ACC112 (cell line): Measurements from ENCODE around the gene NDUFS8.
"Not testable (repeated sequence)": the region's sequence is repeated elsewhere in the genome, so short reads cannot be mapped to it uniquely, and the experiment has no call there.

Experiments
- H2AFZ ChIP-seq: fragments of 200-600 bp; sonication (generic); one replicate; pipeline ENCODE4 v1.6.0; 2017; ENCODE audit warnings: antibody characterized with exemption, low read length; ENCODE audit not compliant: unreplicated experiment
- H3K27ac ChIP-seq: fragments of 200-600 bp; sonication (generic); 2 replicates; pipeline ENCODE4 v1.5.1; 2014; ENCODE audit warnings: low read depth, mild to moderate bottlenecking, antibody characterized with exemption, low read length, moderate library complexity
- H3K27me3 ChIP-seq: fragments of 200-600 bp; sonication (generic); 2 replicates; pipeline ENCODE4 v1.6.1; 2014; ENCODE audit warnings: mild to moderate bottlenecking, antibody characterized with exemption, low read length, moderate library complexity, mixed read lengths; ENCODE audit not compliant: insufficient read depth
- H3K36me3 ChIP-seq: fragments of 200-600 bp; sonication (generic); 2 replicates; pipeline ENCODE4 v1.6.1; 2016; ENCODE audit warnings: mild to moderate bottlenecking, antibody characterized with exemption, low read length, moderate library complexity, mixed read lengths; ENCODE audit not compliant: insufficient read depth
- H3K4me1 ChIP-seq: fragments of 200-600 bp; sonication (generic); one replicate; pipeline ENCODE4 v1.6.1; 2016; ENCODE audit warnings: low read length, mixed read lengths; ENCODE audit not compliant: insufficient read depth, unreplicated experiment, control insufficient read depth
- H3K4me3 ChIP-seq: fragments of 200-600 bp; sonication (generic); 2 replicates; pipeline ENCODE4 v1.5.1; 2014; ENCODE audit warnings: mild to moderate bottlenecking, low read depth, low read length
- H3K79me2 ChIP-seq: fragments of 200-600 bp; sonication (generic); one replicate; pipeline ENCODE4 v1.6.0; 2016; ENCODE audit warnings: low read length; ENCODE audit not compliant: control insufficient read depth, unreplicated experiment, insufficient read depth

The NDUFS8 gene

DNA sequence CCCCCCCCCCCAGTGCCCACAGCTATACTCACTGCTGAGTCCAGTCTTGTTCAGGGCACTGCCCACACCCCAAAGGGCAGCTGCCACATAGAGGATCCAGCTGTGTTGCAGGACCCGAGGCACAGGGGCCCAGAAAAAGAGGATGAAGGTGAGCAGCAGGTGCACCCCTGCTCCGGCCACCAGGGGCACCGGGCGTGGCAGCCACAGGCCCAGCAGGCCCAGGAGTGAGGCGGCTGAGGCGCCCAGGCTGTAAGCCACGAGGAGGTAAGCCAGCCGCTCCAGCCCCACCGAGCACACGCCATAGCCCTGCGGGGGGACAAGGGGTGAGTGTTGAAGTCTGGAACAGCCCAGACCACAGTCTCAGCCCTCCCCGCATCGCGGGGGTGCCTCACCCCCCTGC lies 34.9 kb upstream of the NDUFS8 start:
- not testable (repeated sequence) for H3K27me3 ChIP-seq, H3K36me3 ChIP-seq, H3K4me3 ChIP-seq, H3K79me2 ChIP-seq, H2AFZ ChIP-seq, H3K4me1 ChIP-seq, H3K27ac ChIP-seq

DNA sequence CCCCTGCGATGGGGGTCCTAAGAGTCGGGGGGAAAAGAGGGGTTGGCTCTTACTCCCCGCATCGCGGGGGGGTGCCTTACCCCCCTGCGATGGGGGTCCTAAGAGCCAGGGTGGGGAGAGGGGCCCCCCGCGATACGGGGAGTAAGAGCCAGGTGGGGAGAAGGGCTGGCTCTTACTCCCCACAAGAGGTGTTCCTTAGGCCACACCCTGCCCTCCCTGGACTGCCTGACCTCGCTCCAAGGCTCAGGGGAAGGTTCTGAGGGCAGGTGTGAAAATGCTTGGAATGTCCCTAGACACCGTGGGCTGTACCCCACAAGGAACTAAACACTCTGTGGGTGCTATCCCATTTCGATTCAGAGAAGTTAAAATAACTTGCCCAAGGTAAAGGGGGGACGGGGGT lies 34.4 kb upstream of the NDUFS8 start:
- H2AFZ ChIP-seq = no peak overlapping the region

DNA sequence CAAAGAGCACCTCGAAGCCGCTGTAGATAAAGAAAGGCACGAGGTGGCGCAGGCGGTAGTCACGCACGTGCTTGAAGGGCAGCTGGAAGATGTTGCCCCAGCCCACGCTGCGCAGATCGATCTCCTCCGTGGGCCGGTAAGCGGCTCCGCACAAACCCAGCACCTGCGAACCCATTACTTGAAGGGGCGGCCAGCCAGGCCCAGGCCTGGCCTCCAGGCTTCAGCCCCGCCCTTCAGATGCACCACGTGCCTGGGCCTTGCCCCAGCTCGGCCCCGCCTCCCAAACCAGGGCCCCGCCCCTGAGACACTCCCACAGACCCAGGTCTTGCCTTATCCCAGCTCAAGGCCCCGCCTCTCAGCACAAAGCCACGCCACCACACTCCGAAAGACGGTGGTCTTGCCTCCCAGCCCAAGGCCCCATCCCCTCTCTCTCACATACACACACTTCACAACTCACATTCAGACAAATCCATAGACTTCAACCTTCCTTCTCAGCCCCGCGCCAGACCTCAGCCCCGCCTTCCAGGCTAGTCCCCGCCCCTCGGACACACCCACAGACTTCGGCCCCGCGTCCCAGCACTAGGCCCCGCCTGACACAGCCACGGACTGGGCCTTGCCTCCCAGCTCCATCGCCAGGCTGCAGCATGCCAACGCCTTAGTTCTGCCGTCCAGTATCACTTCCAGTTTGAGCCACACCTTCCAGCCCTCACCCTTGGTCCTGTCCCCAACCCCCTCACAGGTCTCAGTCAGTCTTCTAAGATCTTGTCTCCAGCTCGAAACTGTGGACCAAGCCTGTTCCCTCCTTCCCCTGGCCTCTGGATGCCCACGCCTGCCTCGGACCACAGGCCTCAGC lies 33.6 kb upstream of the NDUFS8 start:
- H3K79me2 ChIP-seq = no peaks in the 10 kb centered on the region
- H3K4me3 ChIP-seq = no peak overlapping the region
- H3K4me1 ChIP-seq = no peaks in the 10 kb centered on the region
- no peaks in the 10 kb centered on the region for H3K27me3 ChIP-seq
- no peak overlapping the region for H2AFZ ChIP-seq
- no peak overlapping the region for H3K27ac ChIP-seq
- no peaks in the 10 kb centered on the region for H3K36me3 ChIP-seq

More for the DNA sequence above, 34.4 kb upstream of the NDUFS8 start:
- no peaks in the 10 kb centered on the region for H3K27me3 ChIP-seq
- no peak overlapping the region for H3K4me3 ChIP-seq
- H3K4me1 ChIP-seq = no peaks in the 10 kb centered on the region
- H3K79me2 ChIP-seq = no peaks in the 10 kb centered on the region
- no peak overlapping the region for H3K27ac ChIP-seq
- H3K36me3 ChIP-seq = no peaks in the 10 kb centered on the region

DNA sequence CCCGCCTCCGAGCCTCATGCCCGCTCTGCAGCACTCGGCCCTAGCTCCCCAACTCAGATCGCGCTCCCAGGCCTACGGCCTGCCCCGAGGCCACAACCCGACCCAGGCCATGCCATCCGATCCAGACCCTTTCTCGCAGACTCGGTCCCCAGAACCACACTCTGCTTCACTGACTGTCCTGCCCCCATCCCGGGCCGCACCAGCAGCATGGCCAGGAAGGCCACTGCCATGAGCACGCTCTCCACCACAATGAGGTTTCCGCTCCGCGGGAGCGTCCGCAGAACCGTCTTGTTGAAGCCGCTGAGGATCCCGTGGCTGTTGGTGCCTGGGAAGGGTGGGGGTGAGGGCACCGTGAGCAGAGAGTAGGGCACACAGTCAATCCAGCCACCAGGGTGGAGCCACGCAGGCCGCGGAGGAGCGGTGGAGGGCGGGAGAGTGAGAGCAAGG lies 33.0 kb upstream of the NDUFS8 start:
- Histone ChIP-seq H3K4me3 (no peak overlapping the region), H2AFZ (no peak overlapping the region), H3K27me3 (no peaks in the 10 kb centered on the region), H3K27ac (no peak overlapping the region), H3K36me3 (no peaks in the 10 kb centered on the region), H3K79me2 (no peaks in the 10 kb centered on the region), H3K4me1 (no peaks in the 10 kb centered on the region)

DNA sequence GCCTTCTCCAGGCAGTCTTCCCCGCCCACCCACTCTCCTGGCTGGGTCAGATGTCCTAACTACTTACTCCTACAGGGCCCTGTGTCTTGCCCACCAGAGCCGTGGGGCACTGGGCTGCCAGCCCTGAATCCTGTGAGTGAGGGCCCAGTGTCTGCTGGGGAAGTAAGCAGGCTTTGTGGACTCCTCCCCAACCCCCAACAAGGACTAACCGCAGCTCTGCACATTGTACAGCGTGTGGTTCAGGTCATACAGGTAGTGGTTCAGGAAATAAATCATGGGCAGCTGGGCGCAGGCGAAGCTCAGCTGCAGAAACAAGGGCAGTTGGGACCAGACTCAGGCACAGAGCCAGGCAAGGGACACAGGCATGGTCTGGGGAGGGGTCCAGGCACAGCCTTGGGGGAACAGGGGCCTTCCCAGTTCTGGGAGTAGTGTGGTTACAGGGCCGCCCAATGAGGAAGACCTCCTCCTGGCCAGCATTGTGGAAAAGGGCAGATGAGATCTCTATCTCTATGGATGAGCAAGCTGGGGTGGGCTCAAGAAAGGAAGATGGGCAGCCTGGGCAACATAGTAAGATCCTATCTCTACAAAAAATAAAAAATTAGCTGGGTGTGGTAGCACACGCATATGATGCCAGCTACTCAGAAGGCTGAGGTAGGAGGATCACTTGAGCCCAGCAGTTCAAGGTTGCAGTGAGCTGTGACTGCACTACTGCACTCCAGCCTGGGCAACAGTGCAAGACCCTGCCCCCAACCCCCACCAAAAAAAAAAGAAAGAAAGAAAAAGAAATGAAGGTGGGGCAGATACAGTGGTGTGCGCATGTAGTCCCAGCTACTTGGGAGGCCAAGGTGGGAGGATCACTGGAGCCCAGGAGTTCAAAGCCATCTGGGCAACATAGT lies 32.1 kb upstream of the NDUFS8 start:
- Histone ChIP-seq H3K4me1 (no peaks in the 10 kb centered on the region), H2AFZ (no peak overlapping the region), H3K4me3 (no peak overlapping the region), H3K79me2 (no peaks in the 10 kb centered on the region), H3K36me3 (no peaks in the 10 kb centered on the region), H3K27me3 (no peaks in the 10 kb centered on the region), H3K27ac (no peak overlapping the region)

DNA sequence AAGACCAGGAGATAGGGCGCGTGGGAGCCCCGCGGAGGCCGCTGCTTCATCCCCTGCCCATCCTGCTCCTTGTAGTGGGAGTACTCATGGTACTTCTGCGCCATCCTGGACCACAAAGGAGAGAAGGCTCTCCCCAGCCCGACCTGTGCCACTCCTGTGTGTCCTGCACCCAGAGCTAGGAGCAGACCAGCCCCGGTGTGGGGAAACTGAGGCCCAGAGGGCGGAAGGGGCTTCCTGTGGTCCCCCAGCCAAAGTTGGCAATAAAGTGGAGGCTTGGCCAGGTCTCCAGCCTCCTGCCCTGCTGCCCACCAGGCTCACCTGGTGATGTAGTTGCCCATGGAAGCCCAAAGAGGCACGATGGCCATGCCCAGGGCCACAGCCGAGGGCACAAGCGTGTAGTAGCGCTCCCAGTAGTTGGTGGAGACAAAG lies 31.3 kb upstream of the NDUFS8 start:
- no peak overlapping the region for H3K4me3 ChIP-seq
- H3K4me1 ChIP-seq = no peaks in the 10 kb centered on the region
- no peaks in the 10 kb centered on the region for H3K79me2 ChIP-seq
- H3K36me3 ChIP-seq = no peaks in the 10 kb centered on the region
- H2AFZ ChIP-seq = no peak overlapping the region
- H3K27ac ChIP-seq = no peak overlapping the region
- no peaks in the 10 kb centered on the region for H3K27me3 ChIP-seq

DNA sequence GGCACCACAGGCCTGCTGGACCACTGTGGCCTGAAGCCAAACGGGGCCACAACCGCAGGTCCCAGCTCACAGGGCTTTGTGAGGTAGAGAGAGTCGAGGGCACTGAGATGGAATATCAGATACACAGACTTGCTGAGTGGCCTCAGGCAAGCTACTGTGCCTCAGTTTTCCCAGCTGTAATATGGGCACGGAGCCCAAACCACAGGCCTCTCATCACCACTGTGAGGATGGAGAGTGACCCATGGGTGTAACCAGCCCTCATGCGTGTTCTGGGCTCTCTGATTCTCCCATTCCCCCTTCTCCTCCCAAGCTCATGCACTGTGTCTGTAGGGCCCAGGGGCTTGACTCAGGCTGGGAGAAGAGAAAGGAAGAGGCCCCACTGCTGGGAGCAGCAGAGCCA lies 30.8 kb upstream of the NDUFS8 start:
- no peak overlapping the region for H3K4me3 ChIP-seq
- no peaks in the 10 kb centered on the region for H3K79me2 ChIP-seq
- H2AFZ ChIP-seq = no peak overlapping the region
- H3K27ac ChIP-seq = no peak overlapping the region
- no peaks in the 10 kb centered on the region for H3K36me3 ChIP-seq
- H3K4me1 ChIP-seq = no peaks in the 10 kb centered on the region
- H3K27me3 ChIP-seq = no peaks in the 10 kb centered on the region

DNA sequence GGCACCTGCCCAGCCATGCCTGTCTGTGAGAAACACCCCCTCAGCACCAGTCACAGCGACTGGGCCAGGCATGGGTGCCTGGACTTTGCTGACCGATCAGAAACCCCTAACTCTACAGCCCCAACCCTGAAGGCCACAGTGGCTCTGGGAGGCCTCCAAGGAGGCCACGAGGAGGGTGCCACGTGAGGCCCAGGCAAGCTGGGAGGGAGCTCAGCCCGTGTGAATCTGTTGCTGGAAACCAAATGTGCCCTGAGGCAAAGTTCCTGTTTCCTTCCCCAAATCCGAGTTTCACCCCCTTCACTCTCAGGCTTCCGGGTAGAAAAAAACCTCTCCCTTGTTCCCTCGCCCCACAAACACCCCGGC lies 27.9 kb upstream of the NDUFS8 start:
- Histone ChIP-seq H2AFZ (no peak overlapping the region), H3K27me3 (no peaks in the 10 kb centered on the region), H3K27ac (no peak overlapping the region), H3K79me2 (no peaks in the 10 kb centered on the region), H3K36me3 (no peaks in the 10 kb centered on the region), H3K4me3 (peak overlapping the region; percentile 88), H3K4me1 (no peaks in the 10 kb centered on the region)

DNA sequence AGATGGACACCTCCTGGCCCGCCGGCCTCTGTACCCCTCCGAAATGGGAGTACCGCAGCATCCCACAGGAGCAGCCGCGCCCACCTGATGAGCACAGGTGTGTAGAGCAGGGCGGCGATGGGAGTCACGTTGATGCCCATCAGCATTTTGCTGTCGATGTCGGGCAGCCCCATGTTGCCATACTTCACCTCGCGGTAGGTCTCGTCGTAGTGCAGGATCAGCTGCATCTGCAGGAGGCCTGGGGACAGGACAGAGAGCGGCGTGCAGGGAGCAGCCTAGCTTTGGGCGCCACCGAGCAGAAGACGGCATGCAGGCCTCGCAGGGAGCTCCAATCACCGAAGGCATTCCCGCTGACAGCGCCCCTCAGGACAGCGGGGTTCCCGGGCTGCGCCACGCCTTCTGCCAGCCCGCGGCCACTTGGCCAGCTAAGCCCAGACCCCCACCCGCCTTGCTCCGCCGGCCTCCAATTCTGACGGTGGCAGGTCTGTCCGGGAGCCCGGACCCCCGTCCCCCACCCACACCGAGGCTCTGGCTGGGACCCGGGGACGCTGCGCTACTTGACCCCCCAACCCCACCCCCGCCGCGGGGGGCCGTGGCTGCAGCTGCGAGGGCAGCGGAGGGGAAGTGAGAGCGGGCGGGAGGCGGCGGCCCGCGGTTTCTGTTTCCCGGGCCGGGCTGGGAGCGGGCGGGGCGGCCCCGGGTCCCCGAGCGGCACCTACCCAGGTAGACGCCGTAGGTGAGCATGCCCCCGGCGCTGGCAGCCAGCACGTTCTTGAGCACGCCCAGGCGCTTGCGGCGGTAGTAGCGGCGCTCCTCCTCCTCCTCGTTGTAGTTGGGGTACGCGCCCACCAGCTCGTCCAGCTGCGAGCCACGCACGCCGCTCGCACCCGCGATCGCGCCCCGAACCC lies 27.3 kb upstream of the NDUFS8 start:
- no peaks in the 10 kb centered on the region for H3K79me2 ChIP-seq
- peak overlapping the region; percentile 34 for H2AFZ ChIP-seq
- peak overlapping the region; percentile 88 for H3K4me3 ChIP-seq
- no peaks in the 10 kb centered on the region for H3K27me3 ChIP-seq
- H3K36me3 ChIP-seq = no peaks in the 10 kb centered on the region
- H3K4me1 ChIP-seq = no peaks in the 10 kb centered on the region
- no peak overlapping the region for H3K27ac ChIP-seq

DNA sequence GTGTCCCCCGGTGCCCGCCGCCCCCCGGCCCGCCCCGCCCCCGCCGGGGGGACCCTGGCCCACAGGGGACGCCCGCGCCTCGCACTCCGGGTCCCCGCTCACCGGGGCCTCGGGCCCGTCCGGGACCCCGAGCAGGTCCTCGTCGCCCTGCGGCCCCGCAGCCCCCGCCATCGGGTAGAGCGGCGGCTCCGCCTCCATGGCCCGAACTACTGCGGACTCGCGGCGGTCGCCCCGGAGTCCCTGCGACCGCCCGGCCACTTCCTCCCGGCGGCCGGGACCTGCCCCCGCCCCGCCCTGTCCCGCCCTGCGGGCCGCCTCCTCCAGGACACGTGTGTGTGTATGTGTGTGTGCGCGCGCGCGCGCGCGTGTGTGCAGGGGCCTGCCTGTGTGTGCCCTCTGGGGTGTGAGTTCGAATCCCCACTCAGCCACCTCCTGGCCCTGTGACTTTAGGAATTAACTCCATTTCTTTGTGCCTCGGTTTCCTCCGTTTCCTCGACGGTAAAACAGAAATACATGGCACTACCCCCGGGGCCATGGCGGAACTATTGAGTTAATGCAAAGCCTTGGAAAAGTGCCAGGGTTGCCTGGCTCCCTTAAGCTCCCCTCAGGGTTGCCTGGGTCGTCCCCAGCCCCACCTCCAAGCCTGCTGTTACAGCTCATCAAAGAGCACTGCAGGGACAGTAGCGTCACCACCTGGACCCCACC lies 26.5 kb upstream of the NDUFS8 start, which contains the start of gene UNC93B1:
UNC93B1 (minus strand) TSS at position 252 of the 705 bp plus-strand sequence; CDS start at position 198, 54 bp downstream.
- Histone ChIP-seq H3K36me3 (no peaks in the 10 kb centered on the region), H2AFZ (peak within 1 kb of the TSS; percentile 34), H3K27me3 (no peaks in the 10 kb centered on the region), H3K27ac (no peak within 1 kb of the TSS), H3K79me2 (no peaks in the 10 kb centered on the region), H3K4me3 (peak within 1 kb of the TSS; percentile 88), H3K4me1 (peaks cover 5% of the 10 kb centered on the region)
